Stimulated activated naive B cell treated with anti-CD40 and anti-IgM and Interleukin-4, amounts not matched to agents 10 μg/mL and 1 μg/mL and 100 μg/mL, for 72 hours (primary cell): ENCODE data around the gene JARID2.

Experiments
- ATAC-seq, 2 donors: fragments of 150-1000 bp; cut with Tn5 transposase; replicated peaks; 2 replicates each; pipeline ENCODE4 v1.10.0; 2021; ENCODE audit warnings: moderate library complexity in 1 of 2
- DNase-seq: peaks from one replicate; pipeline ENCODE4 v3.0.0; 2021
- H3K27ac Mint-ChIP-seq: one replicate; pipeline ENCODE4 v1.8.0; 2022; ENCODE audit warnings: mild to moderate bottlenecking, mixed read lengths
- H3K27me3 Mint-ChIP-seq, 2 donors: one replicate each; pipeline ENCODE4 v1.8.0; 2022; ENCODE audit warnings: mixed read lengths in 2 of 2
- H3K36me3 Mint-ChIP-seq, 2 donors: one replicate each; pipeline ENCODE4 v1.8.0; 2022; ENCODE audit warnings: mixed read lengths in 2 of 2, mild to moderate bottlenecking in 1 of 2
- H3K4me1 Mint-ChIP-seq, 2 donors: one replicate each; pipeline ENCODE4 v1.8.0; 2022; ENCODE audit warnings: mixed read lengths in 2 of 2, mild to moderate bottlenecking in 1 of 2
- H3K4me3 Mint-ChIP-seq, 2 donors: one replicate each; pipeline ENCODE4 v1.8.0; 2022; ENCODE audit warnings: mild to moderate bottlenecking in 2 of 2, mixed read lengths in 2 of 2, moderate library complexity in 1 of 2
- H3K9me3 Mint-ChIP-seq, 2 donors: one replicate each; pipeline ENCODE4 v1.8.0; 2022; ENCODE audit warnings: mixed read lengths in 2 of 2, mild to moderate bottlenecking in 1 of 2

JARID2 gene

GRCh38 chr6:15520626-15521203 lies 274.8 kb downstream of the JARID2 start:
- Mint-ChIP-seq H3K27me3 (no peaks in the 10 kb centered on the region), H3K9me3 (no peaks in the 10 kb centered on the region), H3K27ac (peak overlapping the region; percentile 90), H3K36me3 (peaks cover 69 to 90% of the 10 kb centered on the region in 2 donors), H3K4me1 (peaks cover 22 to 24% of the 10 kb centered on the region in 2 donors), H3K4me3 (no peak overlapping the region)
- DNase-seq (no peak), ATAC-seq (no peak)

- Mint-ChIP-seq H3K9me3 (no peaks in the 10 kb centered on the region), H3K4me1 (peaks cover 27 to 31% of the 10 kb centered on the region in 2 donors), H3K4me3 (no peak overlapping the region), H3K36me3 (peaks cover 70 to 91% of the 10 kb centered on the region in 2 donors), H3K27me3 (no peaks in the 10 kb centered on the region), H3K27ac (peak overlapping the region; percentile 87)
- ATAC-seq (no peak), DNase-seq (no peak)
Observed at GRCh38 chr6:15521582-15521981, 275.7 kb downstream of the JARID2 start.

- Mint-ChIP-seq H3K36me3 (peaks cover 68 to 90% of the 10 kb centered on the region in 2 donors), H3K27ac (peak overlapping the region; percentile 87), H3K27me3 (no peaks in the 10 kb centered on the region), H3K9me3 (no peaks in the 10 kb centered on the region), H3K4me3 (peak overlapping the region in 1 of 2 donors; percentile 21), H3K4me1 (peaks cover 29 to 31% of the 10 kb centered on the region in 2 donors)
- ATAC-seq (no peak), DNase-seq (no peak)
Observed at GRCh38 chr6:15522026-15522425, 276.2 kb downstream of the JARID2 start.

- ATAC-seq (peak; percentile 67 to 69), DNase-seq (no peak)
- Mint-ChIP-seq H3K4me1 (peaks cover 29 to 31% of the 10 kb centered on the region in 2 donors), H3K36me3 (peaks cover 70 to 91% of the 10 kb centered on the region in 2 donors), H3K27me3 (no peaks in the 10 kb centered on the region), H3K9me3 (no peaks in the 10 kb centered on the region), H3K27ac (peak overlapping the region; percentile 87), H3K4me3 (peak overlapping the region in 1 of 2 donors; percentile 21)
Observed at GRCh38 chr6:15522427-15522826, 276.6 kb downstream of the JARID2 start.

- H3K4me1 Mint-ChIP-seq = peaks cover 29 to 31% of the 10 kb centered on the region in 2 donors
- H3K27me3 Mint-ChIP-seq = no peaks in the 10 kb centered on the region
- H3K27ac Mint-ChIP-seq = peak overlapping the region; percentile 92
- DNase-seq = no peak
- ATAC-seq = no peak
- H3K36me3 Mint-ChIP-seq = peaks cover 70 to 91% of the 10 kb centered on the region in 2 donors
- H3K9me3 Mint-ChIP-seq = no peaks in the 10 kb centered on the region
- H3K4me3 Mint-ChIP-seq = no peak overlapping the region
Observed at GRCh38 chr6:15522856-15523529, 277.1 kb downstream of the JARID2 start.

GRCh38 chr6:15523679-15524630 lies 278.1 kb downstream of the JARID2 start:
- DNase-seq (no peak), ATAC-seq (no peak)
- peaks cover 68 to 92% of the 10 kb centered on the region in 2 donors for H3K36me3 Mint-ChIP-seq
- H3K9me3 Mint-ChIP-seq = no peaks in the 10 kb centered on the region
- H3K4me3 Mint-ChIP-seq = peak overlapping the region in 1 of 2 donors; percentile 41
- H3K27me3 Mint-ChIP-seq = no peaks in the 10 kb centered on the region
- peak overlapping the region; percentile 92 for H3K27ac Mint-ChIP-seq
- H3K4me1 Mint-ChIP-seq = peaks cover 29 to 31% of the 10 kb centered on the region in 2 donors

GRCh38 chr6:15524861-15525401 lies 279.1 kb downstream of the JARID2 start:
- Mint-ChIP-seq H3K4me1 (peaks cover 29 to 31% of the 10 kb centered on the region in 2 donors), H3K9me3 (no peaks in the 10 kb centered on the region), H3K36me3 (peaks cover 66 to 91% of the 10 kb centered on the region in 2 donors), H3K4me3 (no peak overlapping the region), H3K27me3 (no peaks in the 10 kb centered on the region), H3K27ac (peak overlapping the region; percentile 92)
- ATAC-seq (peak in 1 of 2 donors; percentile 30), DNase-seq (no peak)

- H3K9me3 Mint-ChIP-seq = no peaks in the 10 kb centered on the region
- peaks cover 27 to 31% of the 10 kb centered on the region in 2 donors for H3K4me1 Mint-ChIP-seq
- DNase-seq = no peak
- no peak overlapping the region for H3K4me3 Mint-ChIP-seq
- peak overlapping the region; percentile 92 for H3K27ac Mint-ChIP-seq
- ATAC-seq = peak in 1 of 2 donors; percentile 35
- H3K27me3 Mint-ChIP-seq = no peaks in the 10 kb centered on the region
- H3K36me3 Mint-ChIP-seq = peaks cover 73 to 91% of the 10 kb centered on the region in 2 donors
Observed at GRCh38 chr6:15526212-15526701, 280.4 kb downstream of the JARID2 start.

GRCh38 chr6:15527838-15528617 lies 282.2 kb downstream of the JARID2 start:
- no peak for ATAC-seq
- peak overlapping the region; percentile 71 for H3K27ac Mint-ChIP-seq
- H3K4me1 Mint-ChIP-seq = peaks cover 16 to 18% of the 10 kb centered on the region in 2 donors
- H3K27me3 Mint-ChIP-seq = no peaks in the 10 kb centered on the region
- H3K4me3 Mint-ChIP-seq = no peak overlapping the region
- peaks cover 72 to 84% of the 10 kb centered on the region in 2 donors for H3K36me3 Mint-ChIP-seq
- no peak for DNase-seq
- H3K9me3 Mint-ChIP-seq = no peaks in the 10 kb centered on the region

GRCh38 chr6:15528870-15529269 lies 283.0 kb downstream of the JARID2 start:
- Mint-ChIP-seq H3K36me3 (peaks cover 70 to 84% of the 10 kb centered on the region in 2 donors), H3K4me3 (no peak overlapping the region), H3K4me1 (peaks cover 11 to 16% of the 10 kb centered on the region in 2 donors), H3K27me3 (no peaks in the 10 kb centered on the region), H3K9me3 (no peaks in the 10 kb centered on the region), H3K27ac (no peak overlapping the region)
- ATAC-seq (no peak), DNase-seq (no peak)

GRCh38 chr6:15530411-15530810 lies 284.5 kb downstream of the JARID2 start:
- peaks cover 59 to 72% of the 10 kb centered on the region in 2 donors for H3K36me3 Mint-ChIP-seq
- ATAC-seq = no peak
- no peak overlapping the region for H3K4me3 Mint-ChIP-seq

GRCh38 chr6:15531973-15532372 lies 286.1 kb downstream of the JARID2 start:
- peaks cover 0 to 2% of the 10 kb centered on the region in 2 donors for H3K9me3 Mint-ChIP-seq
- H3K4me1 Mint-ChIP-seq = peaks cover 10 to 19% of the 10 kb centered on the region in 2 donors
- no peak for DNase-seq
- no peak overlapping the region for H3K27ac Mint-ChIP-seq
- H3K36me3 Mint-ChIP-seq = peaks cover 47 to 61% of the 10 kb centered on the region in 2 donors
- no peak overlapping the region for H3K4me3 Mint-ChIP-seq
- ATAC-seq = no peak
- no peaks in the 10 kb centered on the region for H3K27me3 Mint-ChIP-seq

More at GRCh38 chr6:15530411-15530810, 284.5 kb downstream of the JARID2 start:
- Mint-ChIP-seq H3K9me3 (no peaks in the 10 kb centered on the region), H3K4me1 (peaks cover 14 to 16% of the 10 kb centered on the region in 2 donors), H3K27me3 (no peaks in the 10 kb centered on the region), H3K27ac (peak overlapping the region; percentile 63)
- DNase-seq = no peak

- H3K4me1 Mint-ChIP-seq = peaks cover 14 to 30% of the 10 kb centered on the region in 2 donors
- H3K4me3 Mint-ChIP-seq = no peak overlapping the region
- DNase-seq (no peak), ATAC-seq (no peak)
- no peak overlapping the region for H3K27ac Mint-ChIP-seq
- H3K27me3 Mint-ChIP-seq = no peaks in the 10 kb centered on the region
- H3K9me3 Mint-ChIP-seq = peaks cover 3 to 7% of the 10 kb centered on the region in 2 donors
- H3K36me3 Mint-ChIP-seq = peaks cover 48 to 59% of the 10 kb centered on the region in 2 donors
Observed at GRCh38 chr6:15533379-15534026, 287.6 kb downstream of the JARID2 start.
